Hepatic stellate cell (primary cell): ENCODE data around the gene MRPL11.
"Not testable (repeated sequence)": the region's sequence is repeated elsewhere in the genome, so short reads cannot be mapped to it uniquely, and the experiment has no call there.

ENCODE experiments used
- DNase-seq: peaks from one replicate; pipeline ENCODE4 v3.0.0; 2011; ENCODE audit warnings: low spot score

MRPL11 gene

DNA sequence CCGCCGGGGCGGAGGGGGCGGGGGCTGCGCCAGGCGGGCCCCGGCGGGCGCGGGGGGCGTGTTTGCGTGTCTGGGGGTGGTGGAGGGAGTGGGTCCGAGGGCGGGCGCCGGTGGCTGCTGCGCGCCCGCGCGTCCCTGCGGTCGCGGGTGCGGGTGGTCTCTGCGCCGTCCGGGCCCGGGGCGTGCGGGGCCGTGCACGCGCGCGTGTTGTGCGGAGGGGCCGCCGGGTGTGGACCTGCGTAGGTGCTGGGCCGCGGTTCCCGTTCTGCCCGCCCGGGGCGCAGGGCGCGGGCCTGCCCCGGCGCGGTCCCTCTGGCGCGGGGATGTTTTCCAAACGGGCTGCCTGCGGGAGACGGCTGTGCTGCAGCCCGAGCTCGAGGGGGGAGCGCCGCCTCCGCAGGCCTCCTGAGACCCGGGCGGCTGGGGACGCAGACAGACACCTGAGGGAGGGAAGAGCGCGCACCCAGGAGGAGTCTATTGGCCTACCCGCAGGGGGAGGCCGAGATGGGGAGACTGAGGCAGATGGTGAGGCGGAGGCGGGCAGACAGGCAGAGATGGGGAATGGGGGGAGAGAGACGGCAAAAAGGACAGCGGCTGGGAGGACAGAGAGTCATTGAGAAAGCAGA lies 28.5 kb upstream of the MRPL11 start:
- peak; percentile 72 for DNase-seq

DNA sequence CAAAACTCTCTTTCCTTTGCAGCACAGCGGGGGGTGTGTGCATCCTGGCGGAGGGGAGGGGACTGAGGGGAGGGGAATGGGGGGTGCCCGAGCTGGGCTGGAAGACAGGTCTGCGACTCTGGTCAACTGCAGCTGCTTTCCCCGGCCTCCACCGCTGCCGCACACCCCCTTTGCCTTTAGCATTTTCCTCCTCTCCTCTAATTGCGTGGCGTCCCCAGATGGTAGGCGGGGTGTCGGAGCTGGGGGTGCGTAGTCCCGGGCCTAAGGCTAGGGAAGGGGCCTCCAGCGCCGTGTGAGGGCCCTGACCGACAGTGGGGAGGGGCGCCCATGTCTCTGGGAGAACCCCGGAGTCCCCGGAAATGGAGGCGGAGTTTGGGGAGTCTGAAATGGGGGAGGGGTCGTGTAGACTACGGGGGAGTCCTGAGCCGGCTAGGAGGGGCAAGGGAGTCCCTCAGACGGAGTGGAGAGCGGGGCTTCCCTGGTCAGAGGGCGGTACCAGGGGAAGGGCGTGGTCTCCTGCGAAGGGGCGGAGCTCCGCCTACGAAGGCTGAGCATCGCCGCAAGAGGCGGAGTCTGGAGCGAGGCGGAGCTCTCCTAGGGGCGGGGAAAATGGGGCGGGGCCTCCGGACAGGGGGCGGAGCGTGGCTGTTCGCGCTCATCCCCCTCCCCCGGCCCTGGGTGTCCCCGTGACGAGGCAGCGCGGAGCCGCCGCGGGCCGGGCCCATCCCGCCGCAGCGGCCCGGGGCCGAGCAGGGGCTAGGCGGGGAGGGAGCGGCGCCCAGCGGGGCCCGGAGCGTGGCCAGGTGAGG lies 27.8 kb upstream of the MRPL11 start, which contains the start of gene PELI3:
PELI3 (plus strand) TSS at position 681 of the 809 bp plus-strand sequence. CDS start 1,224 bp downstream, outside the sequence.
- DNase-seq: peak; percentile 94

DNA sequence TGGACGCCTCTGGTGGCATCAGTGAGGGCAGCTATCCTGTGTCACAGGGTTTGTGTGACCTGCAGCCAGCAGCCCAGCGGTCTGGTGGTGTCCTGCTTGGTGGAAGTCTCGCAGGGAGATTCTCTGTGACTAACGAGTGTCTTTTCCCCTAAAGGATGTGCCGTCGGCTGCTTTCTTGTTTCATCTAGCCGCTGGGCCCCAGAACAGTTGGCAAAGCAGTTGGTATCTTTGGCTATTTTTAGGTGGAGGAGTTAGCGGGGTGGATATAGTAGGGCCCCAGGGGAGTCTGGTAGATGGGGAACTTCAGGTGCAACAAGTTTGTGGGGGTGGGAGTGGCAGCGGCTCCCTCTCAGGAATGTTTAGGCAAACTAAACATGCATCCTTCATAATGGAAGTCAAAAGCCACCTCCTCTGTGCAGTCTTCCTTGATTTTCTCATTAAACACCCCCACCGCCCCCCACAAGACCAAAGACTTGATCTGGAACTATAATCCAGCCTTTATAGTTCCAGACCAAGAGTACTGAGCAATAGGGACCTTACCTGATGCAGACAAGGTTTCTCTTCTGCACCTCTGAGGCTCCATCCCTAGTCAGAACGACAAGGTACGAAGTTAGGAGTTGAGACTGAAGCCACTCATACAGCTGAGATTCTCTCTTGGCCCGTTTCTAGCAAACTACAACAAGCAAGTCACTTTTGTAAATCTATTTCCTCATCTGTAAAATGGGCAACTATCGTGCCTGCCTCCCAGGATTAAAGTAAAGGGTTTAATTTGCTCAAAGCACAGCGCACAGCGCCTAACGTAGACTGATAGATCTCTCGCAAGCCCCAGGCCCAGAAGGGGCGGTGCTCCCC lies 27.0 kb upstream of the MRPL11 start:
- no peak for DNase-seq

DNA sequence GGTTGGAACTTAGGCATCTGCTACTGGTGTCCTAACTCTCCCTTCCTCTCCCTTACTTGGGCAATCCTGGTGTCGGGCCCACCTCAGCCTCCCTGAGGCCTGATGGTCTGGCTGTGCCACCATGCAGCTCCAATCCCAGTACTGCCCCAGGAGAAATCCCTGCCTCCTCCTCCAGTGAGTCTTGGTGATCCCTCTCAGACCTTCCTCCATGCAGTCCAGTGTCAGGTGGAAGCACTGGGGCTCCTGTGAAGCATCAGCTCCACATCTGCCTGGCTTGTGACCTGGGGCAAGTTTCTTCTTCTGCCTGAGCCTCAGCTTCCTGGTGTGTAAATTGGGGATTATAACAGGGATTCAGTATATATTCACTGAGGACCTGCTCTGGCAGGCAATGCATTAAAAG lies 26.3 kb upstream of the MRPL11 start:
- DNase-seq: no peak

DNA sequence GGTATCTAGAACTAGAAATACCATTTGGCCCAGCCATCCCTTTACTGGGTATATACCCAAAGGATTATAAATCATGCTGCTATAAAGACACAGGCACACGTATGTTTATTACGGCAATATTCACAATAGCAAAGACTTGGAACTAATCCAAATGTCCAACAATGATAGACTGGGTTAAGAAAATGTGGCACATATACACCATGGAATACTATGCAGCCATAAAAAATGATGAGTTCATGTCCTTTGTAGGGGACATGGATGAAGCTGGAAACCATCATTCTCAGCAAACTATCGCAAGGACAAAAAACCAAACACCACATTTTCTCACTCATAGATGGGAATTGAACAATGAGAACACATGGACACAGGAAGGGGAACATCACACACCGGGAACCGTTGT lies 25.5 kb upstream of the MRPL11 start:
- DNase-seq: not testable (repeated sequence)

DNA sequence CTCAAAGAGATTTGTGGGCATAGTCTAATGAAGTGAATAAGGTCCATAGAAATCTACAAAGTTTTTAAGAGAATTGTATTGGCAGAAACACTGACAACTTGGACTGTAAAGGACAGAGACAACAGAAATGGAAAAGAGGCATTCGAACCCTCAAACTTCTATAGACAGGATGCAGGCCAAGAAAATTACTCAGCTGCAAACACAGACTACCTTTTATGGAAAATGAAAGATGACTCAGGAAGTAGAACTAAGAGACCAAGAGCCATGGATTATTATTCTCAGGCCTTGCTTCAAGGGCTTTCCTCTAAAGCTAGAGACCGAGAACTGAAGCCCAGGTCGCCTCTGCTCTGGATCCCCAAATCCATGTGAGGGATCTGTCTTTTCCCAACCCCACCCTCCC lies 24.3 kb upstream of the MRPL11 start:
- no peak for DNase-seq

DNA sequence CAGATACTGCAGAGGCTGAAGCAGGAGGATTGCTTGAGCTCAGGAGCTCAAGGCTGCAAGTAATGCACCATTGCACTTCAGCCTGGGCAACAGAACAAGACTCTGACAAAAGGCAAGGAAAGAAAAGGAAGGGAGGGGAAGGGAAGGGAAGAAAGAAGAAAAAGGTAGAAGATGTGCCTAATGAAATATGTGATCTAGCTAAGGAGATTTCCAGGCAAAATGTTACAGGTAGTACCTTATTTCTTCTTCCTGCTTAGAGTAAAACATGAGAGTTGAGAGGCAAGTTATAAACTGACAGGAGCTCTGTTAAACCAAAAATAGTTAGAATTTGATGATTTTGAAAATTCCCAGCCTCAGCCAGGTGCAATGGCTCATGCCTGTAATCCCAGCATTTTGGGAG lies 23.4 kb upstream of the MRPL11 start:
- no peak for DNase-seq

DNA sequence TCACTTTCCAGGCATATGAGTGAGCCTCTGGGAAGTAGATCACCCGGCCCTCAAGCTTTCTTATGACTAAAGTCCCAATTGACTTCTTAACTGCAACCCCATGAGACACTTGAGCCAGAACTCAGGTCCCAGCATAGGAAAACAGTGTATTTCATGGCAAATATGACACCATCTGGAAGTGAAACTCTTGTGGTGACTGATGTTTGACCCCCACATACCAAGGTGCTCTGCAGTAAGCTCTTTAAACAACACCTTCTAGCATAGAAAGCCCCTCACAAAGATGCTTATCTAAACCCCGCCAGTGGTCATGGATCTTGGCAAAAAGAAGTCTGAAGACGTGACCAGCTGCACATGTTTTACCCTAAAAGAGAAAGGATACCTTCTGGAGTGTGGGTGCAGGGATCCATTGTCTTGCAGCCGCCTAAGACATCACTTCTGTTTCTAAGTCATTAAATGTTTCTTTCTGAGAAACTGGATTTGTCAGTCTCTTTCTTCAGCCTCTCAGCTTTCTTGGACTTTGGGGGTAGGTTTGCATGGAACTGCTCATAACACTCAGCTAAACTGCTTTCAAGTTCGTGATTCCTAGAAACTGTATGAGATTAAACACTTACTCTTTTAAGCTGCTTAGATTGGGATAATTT lies 20.6 kb upstream of the MRPL11 start:
- DNase-seq: no peak

DNA sequence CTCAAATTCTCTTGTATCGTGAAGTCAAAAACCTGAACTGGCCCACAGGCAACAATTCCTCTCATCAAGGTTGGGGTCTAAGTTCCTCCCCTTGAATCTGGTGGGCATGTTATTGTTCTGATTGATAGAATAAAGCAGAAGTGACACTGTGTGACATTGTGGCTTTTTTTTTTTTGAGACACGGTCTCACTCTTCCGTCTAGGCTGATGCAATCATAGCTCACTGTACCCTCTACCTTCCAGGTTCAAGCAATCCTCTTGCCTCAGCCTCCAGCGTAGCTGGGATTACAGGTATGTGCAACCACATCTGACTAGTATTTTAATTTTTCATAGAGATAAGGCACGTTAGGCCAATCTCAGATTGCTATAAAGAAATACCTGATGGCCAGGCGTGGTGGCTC lies 19.2 kb upstream of the MRPL11 start:
- DNase-seq: no peak

DNA sequence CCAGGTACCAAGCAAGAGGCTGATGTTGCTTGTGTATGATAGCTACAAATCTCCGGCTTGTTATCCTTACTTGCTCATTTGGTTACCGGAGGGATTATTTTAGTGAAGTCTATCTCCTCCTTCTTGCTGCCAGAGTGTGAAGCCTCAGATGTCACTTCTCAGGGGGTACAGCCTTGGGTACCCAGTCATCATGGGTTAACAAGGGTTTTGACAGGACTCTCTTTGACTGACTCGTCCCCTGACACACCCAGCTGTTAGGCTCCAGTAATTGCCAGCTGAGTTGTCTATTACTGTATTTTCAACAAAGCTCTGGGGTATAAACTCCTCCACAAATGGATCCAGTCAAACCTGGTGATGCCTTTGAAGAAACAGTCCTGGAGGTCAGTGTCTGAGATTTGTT lies 16.2 kb upstream of the MRPL11 start:
- DNase-seq: no peak

DNA sequence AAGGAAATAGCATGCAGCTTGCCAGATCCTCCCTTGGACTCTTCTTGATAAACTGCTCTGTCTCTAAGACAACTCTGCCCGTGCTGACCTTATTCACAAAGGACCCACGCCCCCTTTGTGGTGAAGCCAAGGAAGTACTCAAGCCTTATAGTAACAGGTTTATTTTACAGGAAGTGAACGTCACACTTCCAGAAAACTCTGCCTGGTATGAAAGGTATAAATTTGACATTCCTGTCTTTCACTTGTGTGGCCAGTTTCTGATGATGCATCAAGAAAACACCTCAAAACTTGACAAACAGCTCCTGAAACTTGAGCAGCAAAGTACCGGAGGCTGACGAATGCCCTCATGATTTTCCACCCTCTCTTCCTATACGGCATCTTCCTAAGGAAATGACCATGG lies 15.6 kb upstream of the MRPL11 start:
- no peak for DNase-seq

DNA sequence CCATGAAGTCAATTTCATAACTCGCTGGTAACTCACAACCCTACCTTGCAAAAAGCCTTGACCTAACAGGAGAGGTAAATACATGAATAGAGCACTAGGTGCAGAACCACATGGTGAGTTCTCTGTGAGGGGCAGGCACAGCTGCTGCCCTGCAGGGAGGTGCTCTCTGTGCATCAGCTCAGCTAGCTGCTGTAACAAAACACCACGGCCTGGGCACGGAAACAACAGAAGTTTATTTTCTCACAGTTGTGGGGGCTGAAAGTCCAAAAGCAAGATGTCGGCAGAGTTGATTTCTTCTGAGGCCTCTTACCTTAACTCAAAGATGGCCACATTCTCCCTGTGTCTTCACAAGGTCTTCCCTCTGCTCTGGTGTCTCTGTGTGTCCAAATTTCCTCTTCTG lies 13.0 kb upstream of the MRPL11 start:
- DNase-seq: no peak

DNA sequence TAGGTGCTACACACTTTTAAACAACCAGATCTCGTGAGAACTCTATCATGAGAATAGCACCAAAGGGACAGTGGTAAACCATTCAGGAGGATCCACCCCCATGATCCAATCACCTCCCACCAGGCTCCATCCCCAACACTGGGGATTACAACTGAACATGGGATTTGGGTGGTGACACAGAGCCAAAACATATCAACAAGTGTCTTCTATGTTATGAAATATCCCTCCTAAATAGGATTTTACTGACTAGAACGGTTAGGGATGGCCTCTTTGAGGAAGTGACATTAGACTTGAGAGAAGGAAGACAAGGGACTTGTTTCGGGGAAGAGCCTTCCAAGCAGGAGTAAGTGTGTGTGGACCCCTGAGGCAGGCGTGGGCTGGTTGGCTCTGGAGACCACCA lies 11.9 kb upstream of the MRPL11 start:
- no peak for DNase-seq

DNA sequence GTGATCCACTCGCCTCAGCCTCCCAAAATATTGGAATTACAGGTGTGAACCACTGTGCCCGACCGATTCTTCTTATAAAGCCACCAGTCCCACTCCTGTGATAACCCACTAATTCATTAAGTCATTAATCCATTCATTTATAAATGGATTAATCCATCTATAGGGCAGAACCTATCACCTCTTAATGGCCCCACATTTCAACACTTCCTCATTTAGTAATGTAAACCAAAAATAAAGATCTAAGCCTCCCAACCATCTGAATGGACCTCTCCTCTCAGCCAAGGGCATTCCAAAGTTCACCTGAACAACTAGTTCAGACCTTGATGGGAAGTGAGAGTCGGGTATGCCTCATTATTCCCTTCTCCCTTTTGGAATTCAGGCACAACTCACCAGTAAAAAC lies 9.9 kb upstream of the MRPL11 start:
- DNase-seq: no peak

DNA sequence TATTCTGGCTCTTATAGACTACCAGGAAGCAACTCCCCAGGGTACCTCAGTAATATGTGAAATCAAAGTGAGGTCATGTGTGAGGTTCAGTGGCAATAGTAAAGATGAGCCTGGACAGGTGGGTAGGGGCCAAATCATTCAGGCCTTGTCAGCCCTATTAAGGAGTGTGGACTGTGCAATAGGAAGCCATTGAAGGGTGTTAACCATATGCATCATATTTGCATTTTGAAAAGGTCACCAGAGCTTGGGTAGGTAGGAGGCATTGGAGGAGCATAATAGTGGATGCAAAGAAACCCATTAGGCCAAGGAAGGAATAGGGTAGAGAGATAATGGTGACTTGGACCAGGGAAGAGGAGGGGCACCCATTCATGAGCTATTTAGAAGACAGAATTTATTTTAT lies 8.4 kb upstream of the MRPL11 start:
- DNase-seq: no peak

DNA sequence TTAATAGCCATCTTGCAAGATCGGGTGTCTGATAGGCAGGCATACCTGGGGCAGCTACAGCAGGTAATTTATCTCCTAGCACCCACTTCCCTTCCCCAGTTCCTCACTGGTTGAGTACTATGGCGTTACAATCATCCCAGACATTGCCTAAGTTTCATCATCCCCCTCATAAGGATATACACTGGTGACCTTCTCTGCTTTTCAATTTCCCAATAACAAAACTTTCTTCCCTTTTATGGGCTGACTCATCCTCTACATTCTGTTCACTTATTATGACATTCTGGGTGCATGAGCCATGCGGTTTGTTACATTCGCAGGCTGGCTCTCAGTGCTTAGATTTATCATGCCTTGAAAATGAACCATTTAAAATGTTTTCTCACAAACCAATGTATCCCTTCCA lies 5.0 kb upstream of the MRPL11 start:
- DNase-seq: peak; percentile 68

DNA sequence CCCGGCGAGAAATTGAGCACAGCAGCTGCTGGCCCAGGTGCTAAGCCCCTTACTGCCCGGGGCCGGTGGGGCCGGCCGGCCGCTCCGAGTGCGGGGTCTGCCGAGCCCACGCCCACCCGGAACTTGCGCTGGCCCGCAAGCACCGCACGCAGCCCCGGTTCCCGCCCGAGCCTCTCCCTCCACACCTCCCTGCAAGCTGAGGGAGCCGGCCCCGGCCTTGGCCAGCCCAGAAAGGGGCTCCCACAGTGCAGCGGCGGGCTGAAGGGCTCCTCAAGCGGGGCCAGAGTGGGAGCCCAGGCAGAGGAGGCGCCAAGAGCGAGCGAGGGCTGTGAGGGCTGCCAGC lies 2.3 kb upstream of the MRPL11 start:
- DNase-seq: not testable (repeated sequence)

DNA sequence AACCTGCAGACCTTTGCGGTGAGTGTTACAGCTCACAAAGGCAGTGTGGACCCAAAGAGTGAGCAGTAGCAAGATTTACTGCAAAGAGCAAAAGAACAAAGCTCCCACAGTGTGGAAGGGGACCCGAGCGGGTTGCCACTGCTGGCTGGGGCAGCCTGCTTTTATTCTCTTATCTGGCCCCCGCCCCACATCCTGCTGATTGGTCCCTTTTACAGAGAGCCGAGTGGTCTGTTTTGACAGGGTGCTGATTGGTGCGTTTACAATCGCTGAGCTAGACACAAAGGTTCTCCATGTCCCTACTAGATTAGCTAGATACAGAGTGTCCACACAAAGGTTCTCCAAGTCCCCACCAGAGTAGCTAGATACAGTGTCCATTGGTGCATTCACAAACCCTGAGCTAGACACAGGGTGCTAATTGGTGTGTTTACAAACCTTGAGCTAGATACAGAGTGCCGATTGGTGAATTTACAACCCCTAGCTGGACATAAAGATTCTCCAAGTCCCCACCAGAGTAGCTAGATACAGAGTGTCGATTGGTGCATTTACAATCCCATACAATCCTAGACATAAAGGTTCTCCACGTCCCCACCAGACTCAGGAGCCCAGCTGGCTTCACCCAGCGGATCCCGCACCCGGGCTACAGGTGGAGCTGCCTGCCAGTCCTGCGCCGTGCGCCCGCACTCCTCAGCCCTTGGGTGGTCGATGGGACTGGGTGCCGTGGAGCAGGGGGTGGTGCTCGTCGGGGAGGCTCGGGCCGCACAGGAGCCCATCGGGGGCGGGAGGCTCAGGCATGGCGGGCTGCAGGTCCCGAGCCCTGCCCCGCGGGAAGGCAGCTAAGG lies 1.7 kb upstream of the MRPL11 start:
- not testable (repeated sequence) for DNase-seq

DNA sequence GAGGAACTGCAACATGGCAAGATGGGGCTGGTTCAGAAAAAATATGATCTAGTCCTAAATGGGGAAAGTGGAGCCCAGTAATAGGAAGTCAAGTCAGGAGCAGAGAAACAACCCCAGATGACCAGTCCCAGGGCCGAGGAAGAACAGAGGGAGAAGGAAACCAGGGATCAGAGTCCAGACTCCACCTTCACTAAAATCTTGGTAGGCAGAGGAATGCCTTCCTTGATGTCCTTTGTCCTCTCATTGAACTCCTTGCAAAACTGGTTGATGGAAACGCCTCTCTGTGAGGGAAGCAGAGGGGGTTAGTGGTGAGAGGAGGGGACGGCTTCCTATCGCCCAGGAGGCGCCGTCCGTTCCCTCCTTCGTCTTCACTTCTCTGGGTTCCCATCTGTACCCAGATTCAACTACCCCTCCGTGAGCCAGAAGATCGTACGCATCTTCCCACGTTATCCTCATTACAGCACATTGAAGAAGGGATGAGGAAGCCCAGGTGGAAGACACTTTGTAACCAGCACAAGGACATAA lies 607 bp downstream of the MRPL11 start:
- DNase-seq: no peak

DNA sequence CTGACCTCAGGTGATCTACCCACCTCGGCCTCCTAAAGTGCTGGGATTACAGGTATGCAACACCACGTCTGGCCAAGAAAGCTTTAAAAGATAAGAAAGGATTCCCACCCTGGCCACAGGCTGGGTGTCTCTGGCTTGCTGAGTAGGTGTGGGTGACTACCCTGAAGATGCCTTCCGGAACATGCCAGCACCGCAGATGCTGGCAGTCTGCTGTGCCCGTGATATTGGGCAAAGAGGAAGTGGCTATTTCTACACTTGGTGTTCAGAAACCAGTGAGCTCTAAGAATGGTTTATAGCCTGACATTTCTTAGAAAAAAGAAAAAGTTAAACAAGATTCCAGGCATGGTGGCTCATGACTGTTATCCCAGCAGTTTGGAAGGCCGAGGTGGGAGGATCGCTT lies 6.1 kb downstream of the MRPL11 start:
- DNase-seq: no peak

DNA sequence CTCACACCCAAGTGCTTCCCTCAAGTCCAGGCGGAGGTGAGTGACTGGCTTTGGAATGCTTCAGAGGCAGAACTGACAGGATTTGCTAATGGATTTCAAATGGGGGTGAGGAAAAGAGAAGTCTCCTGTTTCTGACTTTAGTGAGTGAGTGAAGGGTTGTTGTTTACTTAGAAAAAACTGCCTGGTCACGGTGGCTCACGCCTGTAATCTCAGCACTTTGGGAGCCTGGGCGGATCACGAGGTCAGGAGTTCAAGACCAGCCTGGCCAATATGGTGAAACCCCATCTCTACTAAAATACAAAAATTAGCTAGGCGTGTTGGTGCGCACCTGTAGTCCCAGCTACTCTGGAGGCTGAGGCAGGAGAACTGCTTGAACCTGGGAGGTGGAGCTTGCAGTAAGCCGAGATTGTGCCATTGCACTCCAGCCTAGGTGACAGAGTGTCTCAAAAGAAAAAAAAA lies 6.7 kb downstream of the MRPL11 start:
- DNase-seq: not testable (repeated sequence)
